SKM-1 treated with dmso at 0.1 percent for 144 hours (cell line): ENCODE results near the gene HSPH1.
"Not testable (repeated sequence)": the region's sequence is repeated elsewhere in the genome, so short reads cannot be mapped to it uniquely, and the experiment has no call there.

Experiments
- DNase-seq: peaks from one replicate; lab custom pipeline; 2025; ENCODE audit not compliant: unreplicated experiment; lab: John Stamatoyannopoulos, UW

Gene HSPH1

DNA sequence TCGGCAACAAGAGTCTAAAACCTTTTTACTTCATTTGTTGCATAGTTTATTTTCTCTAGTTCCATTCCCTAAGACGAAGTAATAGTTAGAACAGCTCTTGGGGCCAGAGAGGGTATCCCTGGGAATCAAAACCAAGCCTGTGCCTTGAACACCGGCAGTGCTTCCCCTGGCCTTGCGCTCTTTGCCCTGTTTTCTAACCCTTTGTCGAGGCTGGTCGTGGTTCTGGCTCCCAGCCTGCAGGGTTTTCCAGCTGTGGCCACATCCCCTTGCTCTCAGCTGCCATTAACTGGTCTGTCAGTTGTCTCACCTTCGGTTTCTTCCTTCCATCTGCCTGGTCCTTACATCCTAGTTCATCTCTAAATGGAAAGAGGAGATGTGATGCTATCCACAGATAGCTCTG is 61.0 kb downstream of the HSPH1 start:
- no peak for DNase-seq

DNA sequence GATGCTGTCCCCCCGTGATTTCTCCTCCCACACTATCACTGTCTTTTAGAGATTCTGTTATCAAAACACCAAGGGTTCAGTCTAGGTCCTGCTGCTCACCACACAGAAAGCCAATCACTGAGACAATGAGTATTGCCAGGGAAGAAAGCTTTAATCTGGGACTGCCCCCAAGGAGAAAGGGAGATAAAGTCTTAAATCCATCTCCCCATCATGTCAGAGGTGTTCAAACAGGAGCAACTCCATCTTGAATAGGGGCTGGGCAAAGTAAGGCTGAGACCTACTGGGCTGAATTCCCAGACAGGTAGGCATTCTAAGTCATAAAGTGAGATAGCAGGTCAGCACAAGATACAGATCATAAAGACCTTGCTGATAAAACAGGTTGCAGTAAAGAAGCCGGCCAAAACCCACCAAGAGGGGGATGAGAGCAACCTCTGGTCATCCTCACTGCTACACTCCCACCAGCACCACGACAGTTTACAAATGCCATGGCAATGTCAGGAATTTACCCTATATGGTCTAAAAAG is 63.7 kb downstream of the HSPH1 start:
- DNase-seq: not testable (repeated sequence)

GRCh38 chr13:31096654-31097302 is 64.9 kb downstream of the HSPH1 start:
- DNase-seq: no peak

DNA sequence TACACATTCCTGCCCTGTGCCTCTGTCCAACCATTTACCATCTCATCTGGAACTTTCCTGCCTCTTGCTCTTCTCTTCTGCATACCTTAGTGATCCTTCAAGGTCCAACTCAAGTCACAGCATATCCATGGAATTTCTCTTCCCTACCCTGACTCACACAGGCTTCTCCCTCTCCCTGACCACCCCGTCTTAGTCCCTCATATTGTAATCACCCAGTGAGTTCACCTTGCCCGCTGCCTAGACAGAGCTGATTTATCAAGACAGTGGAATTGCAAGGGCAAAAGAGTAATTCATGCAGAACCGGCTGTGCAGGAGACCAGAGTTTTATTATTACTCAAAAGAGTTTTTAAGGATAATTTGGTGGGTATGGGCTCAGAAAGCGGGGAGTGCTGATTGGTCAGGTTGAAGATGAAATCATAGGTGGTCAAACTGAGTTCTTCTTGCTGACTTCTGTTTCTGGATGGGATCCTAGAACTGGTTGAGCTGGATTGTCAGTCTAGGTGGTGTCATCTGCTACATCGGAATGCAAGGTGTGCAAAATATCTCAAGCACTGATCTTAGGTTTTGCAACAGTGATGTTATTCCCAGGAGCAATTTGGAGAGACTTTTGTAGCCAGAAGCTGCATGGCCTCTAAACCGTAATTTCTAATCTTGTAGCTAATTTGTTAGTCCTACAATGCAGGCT is 67.2 kb downstream of the HSPH1 start:
- no peak for DNase-seq

DNA sequence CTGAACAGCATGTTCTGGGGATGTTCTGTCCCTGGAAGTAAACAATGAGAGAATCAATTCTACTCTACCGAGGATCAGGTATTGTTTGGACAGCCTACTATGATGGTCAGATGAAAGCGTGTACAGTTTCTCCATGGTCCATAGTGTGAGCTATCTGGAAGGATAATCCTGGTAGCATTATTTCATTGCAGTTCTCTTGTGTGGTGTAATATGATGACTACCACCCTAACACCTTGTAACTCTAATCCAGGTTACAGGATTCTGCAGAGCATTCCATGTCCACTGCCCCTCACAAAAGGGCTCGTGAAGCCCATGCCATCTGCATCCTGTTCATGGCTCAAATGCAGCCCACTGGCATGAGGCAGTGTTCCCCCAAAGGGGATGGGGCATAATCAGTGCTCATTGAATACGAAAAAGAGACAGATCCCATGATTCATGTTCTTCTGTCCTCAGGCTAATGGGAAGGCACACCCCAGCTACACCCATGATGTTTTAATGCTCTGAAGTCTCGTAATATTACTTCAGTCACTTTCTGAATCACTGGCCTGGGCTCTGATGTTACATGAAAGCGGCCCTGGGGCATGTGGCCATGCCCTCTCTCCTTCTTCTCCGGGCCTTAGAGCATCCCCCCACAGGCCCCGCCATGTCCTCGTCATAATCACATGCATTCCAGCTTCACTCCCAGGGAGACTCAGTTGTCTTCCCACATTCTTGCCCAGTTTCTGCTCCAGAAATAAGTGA is 68.4 kb downstream of the HSPH1 start:
- DNase-seq: no peak

DNA sequence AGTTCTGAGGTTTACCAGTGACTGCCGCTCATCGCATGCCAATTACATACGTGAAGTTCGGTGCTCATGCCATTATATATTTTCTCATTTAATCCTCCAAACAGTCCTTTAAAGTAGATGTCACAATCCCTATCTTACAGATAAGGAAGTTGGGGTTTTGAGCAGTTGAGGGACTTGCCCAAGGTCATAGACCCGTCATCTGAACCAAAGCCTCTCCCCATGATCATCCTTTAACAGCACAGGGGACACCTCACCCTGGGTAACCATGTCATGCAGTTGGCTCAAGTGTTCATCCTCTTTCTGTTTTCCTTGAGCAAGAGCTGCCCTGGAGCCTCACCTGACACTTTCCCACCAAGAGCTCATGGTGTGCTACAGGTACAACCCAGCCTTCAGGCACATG is 69.1 kb downstream of the HSPH1 start:
- DNase-seq: no peak

- no peak for DNase-seq
Observed at GRCh38 chr13:31090961-31091624, 70.6 kb downstream of the HSPH1 start.

- DNase-seq: no peak
Observed at GRCh38 chr13:31090096-31090495, 71.6 kb downstream of the HSPH1 start.

DNA sequence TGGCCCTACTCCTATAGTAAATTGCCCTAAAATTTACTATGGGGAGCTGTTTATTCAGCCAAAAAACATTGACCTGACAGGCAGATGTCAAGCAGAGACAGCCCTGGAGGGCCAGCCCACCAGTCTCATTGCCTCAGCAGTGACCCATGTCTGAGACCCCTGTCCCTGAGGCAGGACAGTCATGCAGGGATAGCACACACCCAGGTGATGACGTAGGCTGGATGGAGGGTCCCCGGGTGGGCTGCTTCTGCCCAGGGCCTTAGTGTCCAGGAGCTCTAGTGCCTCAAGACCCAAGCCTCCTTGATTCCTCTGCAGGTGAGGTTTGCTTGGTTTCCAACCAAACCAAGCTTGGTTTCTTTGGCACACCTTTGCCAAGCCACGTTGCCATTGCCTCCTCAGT is 72.1 kb downstream of the HSPH1 start:
- no peak for DNase-seq

GRCh38 chr13:31088826-31089420 is 72.8 kb downstream of the HSPH1 start:
- DNase-seq: no peak
